Naive thymus-derived CD4-positive, alpha-beta T cell (primary cell): Measurements from ENCODE around the gene AR. TPM values are rescaled to one million over a fixed set of nuclear protein-coding genes. Genes with fewer than 3 reads are reported as not detected.

Experiments
- ATAC-seq: fragments of 150-1000 bp; cut with Tn5 transposase; 2 replicates; pipeline ENCODE4 v1.10.0; 2021; ENCODE audit warnings: mild to moderate bottlenecking, moderate library complexity
- CTCF ChIA-PET: fragments of 350-600 bp; sonication (Branson Sonifier 250); formaldehyde crosslinking; loops from one replicate; lab custom pipeline; 2021; ENCODE audit warnings: antibody characterized with exemption; lab: Charles Lee
- POLR2A ChIA-PET: fragments of 350-600 bp; sonication (Branson Sonifier 250); formaldehyde crosslinking; loops from one replicate; lab custom pipeline; 2021; ENCODE audit warnings: antibody characterized with exemption, inconsistent platforms; lab: Charles Lee
- DNase-seq, 9 donors: peaks; one replicate each; pipeline versions ENCODE4 v3.0.0 to v3.0.0-alpha.2; 2020 to 2022; ENCODE audit warnings: mixed read lengths in 1 of 9
- H3K27ac ChIP-seq: one replicate; pipeline ENCODE4 v1.7.0; 2013; ENCODE audit warnings: mild to moderate bottlenecking, low read depth, low read length, moderate library complexity
- H3K27me3 ChIP-seq, 2 donors: one replicate each; pipeline ENCODE4 v1.7.0; 2013; ENCODE audit warnings: low read length in 2 of 2, mild to moderate bottlenecking in 2 of 2, moderate library complexity in 2 of 2; ENCODE audit not compliant: control insufficient read depth in 2 of 2, insufficient read depth in 2 of 2
- H3K36me3 ChIP-seq, 3 experiments: 1 replicate in 2 of 3; 2 replicates in 1 of 3; pipeline ENCODE4 v1.7.0; 2013; ENCODE audit warnings: low read length in 3 of 3, mild to moderate bottlenecking in 3 of 3, moderate library complexity in 1 of 3; ENCODE audit not compliant: insufficient read depth in 3 of 3, control insufficient read depth in 2 of 3
- H3K4me1 ChIP-seq, 2 donors: one replicate each; pipeline ENCODE4 v1.7.0; 2013; ENCODE audit warnings: low read length in 2 of 2, mild to moderate bottlenecking in 2 of 2, moderate library complexity in 1 of 2; ENCODE audit not compliant: control insufficient read depth in 2 of 2, insufficient read depth in 2 of 2
- H3K4me3 ChIP-seq: 2 replicates; pipeline ENCODE4 v1.7.0; 2013; ENCODE audit warnings: mild to moderate bottlenecking, low read length
- H3K9me3 ChIP-seq, 3 experiments: 1 replicate in 2 of 3; 2 replicates in 1 of 3; pipeline ENCODE4 v1.7.0; 2013; ENCODE audit warnings: low read length in 3 of 3; ENCODE audit not compliant: control insufficient read depth in 2 of 3
- H3K27ac Mint-ChIP-seq, 9 donors: one replicate each; pipeline ENCODE4 v1.8.0; 2020 to 2022; ENCODE audit warnings: mixed read lengths in 9 of 9, mild to moderate bottlenecking in 8 of 9, moderate library complexity in 5 of 9, inconsistent platforms in 2 of 9
- H3K27me3 Mint-ChIP-seq, 5 donors: one replicate each; pipeline ENCODE4 v1.8.0; 2021 to 2022; ENCODE audit warnings: mixed read lengths in 5 of 5, mild to moderate bottlenecking in 1 of 5
- H3K36me3 Mint-ChIP-seq, 5 donors: one replicate each; pipeline ENCODE4 v1.8.0; 2020 to 2022; ENCODE audit warnings: mixed read lengths in 5 of 5, mild to moderate bottlenecking in 3 of 5, inconsistent platforms in 1 of 5
- H3K4me1 Mint-ChIP-seq, 7 donors: one replicate each; pipeline ENCODE4 v1.8.0; 2020 to 2022; ENCODE audit warnings: mixed read lengths in 7 of 7, mild to moderate bottlenecking in 3 of 7, inconsistent platforms in 1 of 7
- H3K4me3 Mint-ChIP-seq, 10 donors: one replicate each; pipeline ENCODE4 v1.8.0; 2020 to 2022; ENCODE audit warnings: mild to moderate bottlenecking in 10 of 10, mixed read lengths in 10 of 10, moderate library complexity in 6 of 10, inconsistent platforms in 2 of 10
- H3K9me3 Mint-ChIP-seq, 11 donors: one replicate each; pipeline ENCODE4 v1.8.0; 2020 to 2022; ENCODE audit warnings: mixed read lengths in 11 of 11, mild to moderate bottlenecking in 4 of 11, inconsistent platforms in 1 of 11, moderate library complexity in 1 of 11
- intact Hi-C, 2 donors: fragments of 100-400 bp; cut with micrococcal nuclease; formaldehyde crosslinking; loops; one replicate each; pipeline ENCODE4 v1.15.1; 2023
- polyA plus RNA-seq, 2 donors: library from polyadenylated mRNA; unstranded; fragments of 300-500 nt; fragmentation: Illumina TruSeq; gene quantifications; one replicate each; pipeline ENCODE4 v1.2.3, GENCODE V29; 2021
- total RNA-seq, 6 experiments: library from RNA in 5 of 6; stranded (reverse) in 5 of 6; gene quantifications; 1 replicate in 5 of 6; 2 replicates in 1 of 6; pipeline ENCODE4 v1.2.3 and lab custom pipeline; 2021 to 2026

The AR gene
- total and polyA plus RNA-seq, 7 experiments from 2014 or later = 0.03 to 0.39 (median 0.15) TPM; not detected in 4

DNA sequence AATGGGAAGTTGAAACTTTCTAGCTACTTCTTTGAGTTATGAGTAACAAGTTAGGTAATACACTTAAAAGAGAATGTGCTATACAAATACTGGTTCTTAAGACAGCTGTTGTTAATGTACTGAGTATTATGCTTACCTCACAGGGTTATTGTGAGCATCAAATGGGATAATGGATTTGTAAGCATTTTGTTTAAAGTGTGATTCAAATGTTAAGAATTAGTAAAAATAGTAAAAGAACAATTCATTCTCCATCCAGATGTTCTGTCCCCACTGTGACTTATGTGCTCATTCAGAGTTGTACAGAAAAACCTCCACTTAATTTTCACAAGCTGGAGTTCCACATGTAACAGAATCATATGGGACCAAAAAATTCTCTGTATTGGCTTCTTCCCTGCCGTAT is 63.6 kb downstream of the AR start:
- intact Hi-C loops = no loop called here
- Mint-ChIP-seq H3K36me3 (no peaks in the 10 kb centered on the region), H3K9me3 (peaks cover 0 to 7% (median 0%) of the 10 kb centered on the region in 11 donors), H3K27me3 (no peaks in the 10 kb centered on the region), H3K4me3 (no peak overlapping the region), H3K4me1 (no peaks in the 10 kb centered on the region), H3K27ac (no peak overlapping the region)
- ATAC-seq (no peak), DNase-seq (no peak)
- POLR2A ChIA-PET = no interaction called here
- Histone ChIP-seq H3K27me3 (no peaks in the 10 kb centered on the region), H3K27ac (no peak overlapping the region), H3K9me3 (no peaks in the 10 kb centered on the region), H3K36me3 (no peaks in the 10 kb centered on the region), H3K4me3 (no peak overlapping the region), H3K4me1 (no peaks in the 10 kb centered on the region)
- CTCF ChIA-PET = no interaction called here

DNA sequence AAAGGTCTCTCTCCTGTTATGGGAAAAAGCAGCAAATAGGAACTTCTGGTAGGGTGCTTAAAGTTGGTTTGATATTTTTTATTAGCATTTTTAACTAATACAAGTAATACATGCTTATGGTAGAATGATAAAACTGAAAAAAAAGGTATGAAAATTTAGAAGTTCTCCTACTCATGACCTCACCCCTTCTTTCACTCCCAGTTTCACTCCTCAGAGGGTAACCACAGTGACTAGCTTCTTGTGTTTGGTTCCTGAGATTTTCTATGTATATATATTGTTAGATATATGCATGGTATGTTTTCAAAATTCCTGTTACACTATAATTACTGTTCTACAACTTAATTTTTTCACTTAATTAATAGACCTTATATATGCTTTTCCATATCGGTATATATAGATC is 66.5 kb downstream of the AR start:
- Mint-ChIP-seq H3K9me3 (peaks cover 0 to 15% (median 5%) of the 10 kb centered on the region in 11 donors), H3K4me3 (no peak overlapping the region), H3K27ac (no peak overlapping the region), H3K27me3 (no peaks in the 10 kb centered on the region), H3K4me1 (no peaks in the 10 kb centered on the region), H3K36me3 (peaks cover 0 to 4% (median 0%) of the 10 kb centered on the region in 5 donors)
- Histone ChIP-seq H3K27ac (no peak overlapping the region), H3K36me3 (no peaks in the 10 kb centered on the region), H3K4me3 (no peak overlapping the region), H3K9me3 (peaks cover 0 to 4% (median 0%) of the 10 kb centered on the region in 3 experiments), H3K27me3 (no peaks in the 10 kb centered on the region), H3K4me1 (no peaks in the 10 kb centered on the region)
- intact Hi-C loops = no loop called here
- CTCF ChIA-PET = no interaction called here
- POLR2A ChIA-PET = no interaction called here
- ATAC-seq (no peak), DNase-seq (no peak)

DNA sequence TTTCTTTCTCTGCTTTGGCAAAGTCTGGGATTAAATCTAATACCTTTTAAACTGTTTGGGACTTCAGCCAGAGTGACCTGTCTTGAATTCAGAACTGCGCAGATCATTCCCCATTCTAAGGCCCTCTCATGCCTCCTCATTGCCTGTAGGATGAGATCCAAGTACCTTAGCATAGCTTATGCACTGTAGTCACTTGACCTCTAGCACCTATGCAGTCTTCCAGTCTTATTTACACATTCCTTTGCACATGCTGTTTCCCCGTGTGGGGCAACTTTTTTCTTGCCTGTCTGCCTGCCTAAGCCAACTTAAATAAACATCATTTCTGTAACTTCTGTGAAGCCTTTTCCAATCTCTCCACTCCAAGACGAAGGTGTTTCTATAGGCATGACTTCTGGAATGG is 68.4 kb downstream of the AR start:
- DNase-seq (no peak), ATAC-seq (no peak)
- Mint-ChIP-seq H3K9me3 (peaks cover 0 to 15% (median 5%) of the 10 kb centered on the region in 11 donors), H3K36me3 (peaks cover 0 to 4% (median 0%) of the 10 kb centered on the region in 5 donors), H3K27me3 (no peaks in the 10 kb centered on the region), H3K27ac (no peak overlapping the region), H3K4me1 (no peaks in the 10 kb centered on the region), H3K4me3 (no peak overlapping the region)
- Histone ChIP-seq H3K4me3 (no peak overlapping the region), H3K27me3 (no peaks in the 10 kb centered on the region), H3K36me3 (no peaks in the 10 kb centered on the region), H3K9me3 (peaks cover 0 to 4% (median 0%) of the 10 kb centered on the region in 3 experiments), H3K4me1 (no peaks in the 10 kb centered on the region), H3K27ac (no peak overlapping the region)
- POLR2A ChIA-PET = no interaction called here
- CTCF ChIA-PET = no interaction called here
- intact Hi-C loops = no loop called here

DNA sequence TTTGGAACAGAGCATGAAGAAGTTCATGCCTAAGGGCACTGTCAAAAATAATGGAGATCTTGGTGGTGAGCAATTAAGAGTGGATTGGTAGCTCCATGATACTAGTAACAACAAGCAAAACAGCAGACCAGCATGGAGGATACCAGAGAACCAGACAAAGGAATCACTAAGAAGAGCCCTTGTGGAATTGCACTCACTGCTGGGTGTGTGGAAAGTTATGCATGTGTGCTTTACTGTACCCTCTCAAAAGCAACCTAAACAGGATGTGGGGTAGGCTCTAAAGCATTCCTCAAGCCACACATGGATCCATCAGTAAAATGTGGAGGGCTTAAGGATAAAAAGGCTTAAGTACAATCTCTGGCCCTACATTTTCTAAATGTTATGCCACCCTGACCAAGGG is 69.5 kb downstream of the AR start:
- ATAC-seq (no peak), DNase-seq (no peak)
- H3K4me1 ChIP-seq = no peaks in the 10 kb centered on the region
- ChIA-PET POLR2A (no interaction called here), CTCF (no interaction called here)
- H3K9me3 ChIP-seq = peaks cover 0 to 4% (median 0%) of the 10 kb centered on the region in 3 experiments
- no peaks in the 10 kb centered on the region for H3K4me1 Mint-ChIP-seq
- intact Hi-C loops = no loop called here
- H3K27me3 Mint-ChIP-seq = no peaks in the 10 kb centered on the region
- no peaks in the 10 kb centered on the region for H3K36me3 ChIP-seq
- no peak overlapping the region for H3K27ac Mint-ChIP-seq
- peaks cover 0 to 4% (median 0%) of the 10 kb centered on the region in 5 donors for H3K36me3 Mint-ChIP-seq
- no peak overlapping the region for H3K4me3 ChIP-seq
- no peaks in the 10 kb centered on the region for H3K27me3 ChIP-seq
- peaks cover 0 to 15% (median 9%) of the 10 kb centered on the region in 11 donors for H3K9me3 Mint-ChIP-seq
- H3K4me3 Mint-ChIP-seq = no peak overlapping the region
- H3K27ac ChIP-seq = no peak overlapping the region

DNA sequence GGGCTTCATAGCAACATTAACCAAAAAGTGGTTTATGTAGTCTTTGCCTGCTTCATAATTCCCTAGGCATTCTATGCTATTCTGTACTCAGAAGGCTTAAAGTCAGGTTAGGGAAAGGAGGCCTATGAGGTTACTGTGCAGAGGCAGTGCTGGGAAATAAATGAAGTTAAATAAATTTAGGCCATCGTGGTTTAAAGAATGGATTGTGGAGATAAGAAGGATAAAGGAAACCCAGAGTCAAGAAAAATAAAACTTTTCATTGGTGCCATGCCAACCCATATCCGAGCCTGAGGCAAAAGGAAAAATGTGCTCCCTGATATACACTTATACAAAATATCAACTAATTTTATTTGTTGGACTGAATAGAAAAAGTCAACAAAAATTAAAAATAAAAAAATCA is 70.2 kb downstream of the AR start:
- Mint-ChIP-seq H3K4me1 (no peaks in the 10 kb centered on the region), H3K9me3 (peaks cover 0 to 15% (median 9%) of the 10 kb centered on the region in 11 donors), H3K27me3 (no peaks in the 10 kb centered on the region), H3K27ac (no peak overlapping the region), H3K4me3 (no peak overlapping the region), H3K36me3 (peaks cover 0 to 4% (median 0%) of the 10 kb centered on the region in 5 donors)
- POLR2A ChIA-PET = no interaction called here
- CTCF ChIA-PET = no interaction called here
- Histone ChIP-seq H3K36me3 (no peaks in the 10 kb centered on the region), H3K27ac (no peak overlapping the region), H3K9me3 (peaks cover 0 to 4% (median 0%) of the 10 kb centered on the region in 3 experiments), H3K4me3 (no peak overlapping the region), H3K4me1 (no peaks in the 10 kb centered on the region), H3K27me3 (no peaks in the 10 kb centered on the region)
- intact Hi-C loops = no loop called here
- no peak for DNase-seq
- ATAC-seq = no peak

DNA sequence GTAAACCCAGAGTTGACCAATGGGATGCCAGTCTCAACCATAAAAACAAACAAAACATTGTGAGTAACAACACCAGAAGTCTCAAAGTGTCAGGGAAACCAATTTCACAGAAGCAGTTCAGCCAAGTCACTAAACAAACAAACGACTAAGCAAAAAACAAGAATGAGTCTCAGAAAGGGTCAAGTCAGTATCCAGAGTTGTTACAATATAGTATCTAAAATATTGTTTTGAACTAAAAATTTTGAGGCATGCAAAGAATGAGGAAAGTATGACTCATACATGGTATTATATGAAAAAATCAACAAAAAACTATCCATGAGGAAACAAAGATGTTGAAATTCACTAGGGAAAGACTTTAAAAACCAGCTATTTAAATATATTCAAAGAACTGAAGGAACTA is 70.6 kb downstream of the AR start:
- ChIA-PET CTCF (no interaction called here), POLR2A (no interaction called here)
- Histone ChIP-seq H3K4me3 (no peak overlapping the region), H3K27ac (no peak overlapping the region), H3K36me3 (no peaks in the 10 kb centered on the region), H3K9me3 (peaks cover 0 to 4% (median 0%) of the 10 kb centered on the region in 3 experiments), H3K27me3 (no peaks in the 10 kb centered on the region), H3K4me1 (no peaks in the 10 kb centered on the region)
- H3K4me3 Mint-ChIP-seq = no peak overlapping the region
- H3K9me3 Mint-ChIP-seq = peaks cover 0 to 15% (median 9%) of the 10 kb centered on the region in 11 donors
- peaks cover 0 to 4% (median 0%) of the 10 kb centered on the region in 5 donors for H3K36me3 Mint-ChIP-seq
- H3K4me1 Mint-ChIP-seq = no peaks in the 10 kb centered on the region
- H3K27ac Mint-ChIP-seq = no peak overlapping the region
- intact Hi-C loops = no loop called here
- DNase-seq (no peak), ATAC-seq (no peak)
- no peaks in the 10 kb centered on the region for H3K27me3 Mint-ChIP-seq

DNA sequence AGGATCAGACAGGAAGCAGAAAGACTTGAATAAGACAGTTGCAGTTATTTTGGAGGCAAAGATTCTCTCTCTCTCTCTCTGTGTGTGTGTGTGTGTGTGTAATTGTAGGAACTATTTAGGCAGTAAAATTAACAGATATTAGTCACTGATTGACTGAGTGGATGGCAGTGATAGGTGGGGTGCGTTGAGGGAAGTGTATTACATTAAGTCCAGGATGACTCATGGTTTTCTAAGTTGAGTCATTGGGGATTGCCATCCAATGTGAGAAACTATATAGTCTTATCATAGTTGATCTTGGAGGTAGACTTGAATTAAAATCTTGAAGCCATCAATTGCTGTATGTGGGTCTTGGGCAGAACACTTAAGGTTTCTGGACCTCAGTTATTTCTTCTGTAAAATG is 75.4 kb downstream of the AR start:
- peaks cover 0 to 4% (median 0%) of the 10 kb centered on the region in 5 donors for H3K36me3 Mint-ChIP-seq

More for the DNA sequence above, 75.4 kb downstream of the AR start:
- Mint-ChIP-seq H3K27ac (no peak overlapping the region), H3K4me3 (no peak overlapping the region), H3K4me1 (no peaks in the 10 kb centered on the region), H3K9me3 (peaks cover 0 to 16% (median 5%) of the 10 kb centered on the region in 11 donors), H3K27me3 (no peaks in the 10 kb centered on the region)
- Histone ChIP-seq H3K9me3 (peaks cover 0 to 4% (median 0%) of the 10 kb centered on the region in 3 experiments), H3K4me1 (no peaks in the 10 kb centered on the region), H3K27ac (no peak overlapping the region), H3K27me3 (no peaks in the 10 kb centered on the region), H3K4me3 (no peak overlapping the region), H3K36me3 (no peaks in the 10 kb centered on the region)
- ChIA-PET CTCF (no interaction called here), POLR2A (no interaction called here)
- intact Hi-C loops = no loop called here
- no peak for DNase-seq
- no peak for ATAC-seq
